ENCODE measurements around the gene ENO2.

DNA sequence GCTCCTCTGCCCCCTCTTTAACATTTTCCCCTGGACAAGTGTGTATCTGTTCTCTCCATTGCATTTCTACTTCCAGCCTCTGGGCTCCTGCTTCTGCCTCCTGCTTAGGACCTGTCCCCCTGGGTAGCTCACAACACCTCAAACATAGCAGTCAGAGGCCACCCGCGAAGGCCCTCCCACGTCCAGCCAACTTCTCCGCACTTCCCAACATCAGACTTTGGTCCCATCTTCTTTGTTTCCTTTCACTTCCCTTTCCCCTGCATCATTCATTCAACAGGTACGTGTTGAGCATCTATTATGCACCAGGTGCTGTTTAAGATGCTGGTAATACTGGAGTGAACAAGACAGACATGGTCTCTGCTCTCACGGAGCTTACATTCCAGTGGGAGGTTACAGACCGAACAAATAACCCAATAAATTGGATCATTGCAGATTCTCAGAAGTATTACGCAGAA, 32.6 kb downstream of the ENO2 start:
- TF ChIP-seq POLR2A (IDR thresholded peaks at IDR 0.05), result no peak
- TF ChIP-seq, protein P1, sequence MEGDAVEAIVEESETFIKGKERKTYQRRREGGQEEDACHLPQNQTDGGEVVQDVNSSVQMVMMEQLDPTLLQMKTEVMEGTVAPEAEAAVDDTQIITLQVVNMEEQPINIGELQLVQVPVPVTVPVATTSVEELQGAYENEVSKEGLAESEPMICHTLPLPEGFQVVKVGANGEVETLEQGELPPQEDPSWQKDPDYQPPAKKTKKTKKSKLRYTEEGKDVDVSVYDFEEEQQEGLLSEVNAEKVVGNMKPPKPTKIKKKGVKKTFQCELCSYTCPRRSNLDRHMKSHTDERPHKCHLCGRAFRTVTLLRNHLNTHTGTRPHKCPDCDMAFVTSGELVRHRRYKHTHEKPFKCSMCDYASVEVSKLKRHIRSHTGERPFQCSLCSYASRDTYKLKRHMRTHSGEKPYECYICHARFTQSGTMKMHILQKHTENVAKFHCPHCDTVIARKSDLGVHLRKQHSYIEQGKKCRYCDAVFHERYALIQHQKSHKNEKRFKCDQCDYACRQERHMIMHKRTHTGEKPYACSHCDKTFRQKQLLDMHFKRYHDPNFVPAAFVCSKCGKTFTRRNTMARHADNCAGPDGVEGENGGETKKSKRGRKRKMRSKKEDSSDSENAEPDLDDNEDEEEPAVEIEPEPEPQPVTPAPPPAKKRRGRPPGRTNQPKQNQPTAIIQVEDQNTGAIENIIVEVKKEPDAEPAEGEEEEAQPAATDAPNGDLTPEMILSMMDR (IDR thresholded peaks at IDR 0.05), result no peak
